HG03135 (cell line): ENCODE results near the gene POLR2L.

Experiments
- ATAC-seq: cut with Tn5 transposase; IDR thresholded peaks from one replicate; pipeline ENCODE4 v1.9.1; 2021; ENCODE audit warnings: mild to moderate bottlenecking, moderate library complexity; ENCODE audit not compliant: unreplicated experiment

The POLR2L gene

DNA sequence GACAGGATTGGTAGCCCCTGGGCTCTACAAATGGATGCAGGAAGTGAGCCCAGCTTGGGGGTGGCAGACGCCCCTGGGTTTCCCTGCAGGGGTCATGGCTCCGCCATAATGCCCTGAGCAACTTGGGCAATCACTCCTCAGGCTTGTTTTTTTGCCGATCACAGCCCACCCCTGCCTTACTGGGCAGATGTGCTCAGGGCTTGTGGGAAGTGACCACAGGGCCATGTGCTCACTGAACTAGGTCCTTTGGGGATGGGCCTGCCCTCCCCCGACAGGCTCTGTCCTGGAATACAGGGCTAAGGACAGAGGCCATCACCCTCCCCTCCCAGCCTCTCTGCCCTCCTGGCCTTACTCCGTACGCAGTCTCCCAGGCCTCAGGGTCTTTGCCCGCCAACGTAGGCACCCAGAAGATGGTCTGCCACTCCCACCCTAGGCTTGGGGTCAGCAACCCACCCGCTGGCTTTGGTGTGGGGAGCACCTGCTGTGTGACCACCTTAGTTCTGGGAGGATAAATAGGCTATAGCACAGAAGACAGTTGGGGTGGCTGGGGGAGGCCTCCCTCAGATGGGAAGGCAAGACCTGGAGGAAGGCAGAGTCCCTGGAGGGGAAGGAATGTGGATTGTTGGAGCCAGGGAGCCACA, 28.8 kb downstream of the POLR2L start:
- ATAC-seq: no peak

DNA sequence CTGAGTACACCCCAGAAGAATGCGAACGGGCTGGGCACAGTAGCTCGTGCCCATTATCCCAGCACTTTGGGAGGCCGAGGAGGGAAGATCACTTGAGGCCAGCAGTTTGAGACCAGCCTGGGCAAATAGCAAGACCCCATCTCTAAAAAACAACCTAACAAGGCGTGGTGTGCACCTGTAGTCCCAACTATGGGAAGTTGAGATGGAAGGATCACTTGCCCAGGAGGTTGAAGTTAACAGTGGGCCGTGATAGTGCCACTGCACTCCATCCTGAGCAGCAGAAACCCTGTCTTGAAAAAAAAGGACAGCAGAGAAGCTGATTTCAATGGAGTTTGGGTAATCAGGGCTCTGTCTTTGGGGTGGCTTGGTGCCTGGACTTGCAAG, 29.3 kb downstream of the POLR2L start:
- ATAC-seq: no peak

DNA sequence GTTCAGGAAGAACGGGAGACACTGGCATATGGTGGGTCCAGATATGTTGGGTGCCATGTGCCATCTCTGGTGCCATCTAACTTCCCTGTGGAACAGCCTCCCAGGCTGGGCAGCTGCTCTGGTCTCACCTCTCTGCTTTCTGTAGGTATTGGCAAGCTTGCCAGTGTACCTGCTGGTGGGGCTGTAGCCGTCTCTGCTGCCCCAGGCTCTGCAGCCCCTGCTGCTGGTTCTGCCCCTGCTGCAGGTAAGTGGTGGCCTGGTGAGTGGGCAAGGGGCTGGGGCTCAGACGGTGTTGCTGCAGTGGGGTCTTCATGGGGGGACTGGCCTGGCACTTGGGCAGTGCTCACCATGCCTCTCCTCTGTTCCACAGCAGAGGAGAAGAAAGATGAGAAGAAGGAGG, 29.9 kb downstream of the POLR2L start:
- ATAC-seq: no peak

DNA sequence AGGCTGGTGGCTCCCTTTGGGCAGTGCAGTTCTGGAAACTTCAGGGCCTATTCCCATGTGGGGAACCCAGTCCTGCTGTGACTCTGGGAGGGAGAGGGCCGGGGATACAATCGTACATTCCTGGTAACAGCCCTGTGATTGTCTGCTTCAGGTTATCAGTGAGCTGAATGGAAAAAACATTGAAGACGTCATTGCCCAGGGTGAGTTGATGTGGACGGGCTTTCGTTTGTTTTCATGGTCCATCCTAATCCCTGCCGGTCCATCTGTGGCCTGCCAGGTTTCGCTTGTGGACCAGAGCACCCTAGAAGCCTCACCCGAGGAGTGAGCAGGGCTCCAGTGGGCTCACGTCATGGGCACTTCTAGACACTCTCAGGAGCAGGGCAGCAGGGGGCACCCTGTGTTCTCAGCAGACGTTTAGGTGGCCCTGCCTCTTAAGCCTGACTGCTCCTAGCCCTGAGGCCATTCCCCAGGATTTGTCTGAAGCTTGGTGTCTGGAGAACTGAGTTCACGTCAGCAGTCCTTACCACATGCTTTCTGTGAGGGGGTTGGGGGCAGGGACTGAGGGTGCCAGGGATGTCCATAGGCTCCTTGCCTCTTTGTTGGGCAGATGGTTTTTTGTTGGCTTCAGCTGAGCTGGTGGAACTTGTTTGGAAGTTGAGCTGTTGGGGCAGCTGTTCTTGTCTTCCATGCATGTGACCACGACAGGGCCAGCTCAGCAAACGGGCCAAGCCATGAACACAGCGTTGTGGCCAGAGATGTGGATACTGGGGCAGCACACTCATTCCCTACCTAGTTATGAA, 30.7 kb downstream of the POLR2L start:
- ATAC-seq: no peak

DNA sequence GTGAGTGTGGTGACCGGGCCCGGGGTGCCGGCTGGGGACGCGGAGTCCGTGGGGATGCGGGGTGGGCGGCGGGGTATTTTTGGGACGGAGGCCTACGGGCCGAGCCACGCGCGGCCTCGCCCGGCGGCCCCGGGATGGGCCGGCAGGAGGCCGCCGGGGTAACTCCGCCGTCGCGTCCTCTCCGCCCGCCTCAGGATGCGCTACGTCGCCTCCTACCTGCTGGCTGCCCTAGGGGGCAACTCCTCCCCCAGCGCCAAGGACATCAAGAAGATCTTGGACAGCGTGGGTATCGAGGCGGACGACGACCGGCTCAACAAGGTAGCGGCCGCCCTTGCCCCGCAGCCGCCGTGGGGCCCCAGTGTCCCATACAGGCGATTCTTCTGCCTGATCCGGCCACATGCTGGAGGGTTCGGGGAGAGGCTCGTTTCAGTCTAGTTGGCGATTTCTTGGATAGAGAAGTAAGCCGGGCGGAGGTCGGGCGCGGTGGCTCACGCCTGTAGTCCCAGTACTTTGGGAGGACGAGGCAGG, 32.2 kb downstream of the POLR2L start:
- ATAC-seq: peak; percentile 5

DNA sequence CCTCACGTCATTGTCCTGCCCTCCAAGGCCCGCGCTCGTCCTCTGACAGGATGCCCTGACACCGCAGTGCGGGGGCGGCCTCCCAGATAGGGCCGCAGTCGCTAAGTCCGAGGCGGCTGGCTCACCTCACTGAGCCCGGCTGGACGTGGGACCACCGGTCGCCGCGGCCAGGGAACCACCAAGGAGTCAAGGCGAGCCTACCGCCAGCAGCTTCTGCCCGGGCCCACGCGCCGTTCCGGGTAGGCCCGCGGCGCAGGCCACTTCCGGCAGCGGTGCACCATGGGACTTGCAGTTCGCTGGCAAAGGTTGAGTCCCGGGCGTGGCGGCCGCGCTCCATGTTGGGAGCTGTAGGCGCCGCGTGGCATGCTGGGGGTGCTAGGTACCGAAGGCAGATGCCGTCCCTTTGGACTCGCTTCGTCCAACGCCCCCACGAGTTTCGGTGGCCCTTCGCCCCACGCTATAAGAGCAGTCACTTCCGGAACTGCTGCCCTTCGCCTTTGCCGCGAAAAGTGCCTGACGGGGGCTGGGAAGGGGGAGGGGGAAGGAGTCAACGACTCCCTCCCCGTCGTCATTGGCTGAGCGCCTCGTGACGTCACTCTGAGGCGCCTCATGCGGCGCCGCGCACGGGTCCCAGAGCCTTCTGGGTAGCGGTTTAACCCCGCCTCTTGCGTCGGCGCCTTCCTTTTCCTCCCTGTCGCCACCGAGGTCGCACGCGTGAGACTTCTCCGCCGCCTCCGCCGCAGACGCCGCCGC, 32.9 kb downstream of the POLR2L start, which contains the start of gene RPLP2:
Gene RPLP2, plus strand, starts transcription at position 681 of the 753 bp plus-strand sequence. CDS start 268 bp downstream, outside the sequence.
- ATAC-seq: peak; percentile 62

DNA sequence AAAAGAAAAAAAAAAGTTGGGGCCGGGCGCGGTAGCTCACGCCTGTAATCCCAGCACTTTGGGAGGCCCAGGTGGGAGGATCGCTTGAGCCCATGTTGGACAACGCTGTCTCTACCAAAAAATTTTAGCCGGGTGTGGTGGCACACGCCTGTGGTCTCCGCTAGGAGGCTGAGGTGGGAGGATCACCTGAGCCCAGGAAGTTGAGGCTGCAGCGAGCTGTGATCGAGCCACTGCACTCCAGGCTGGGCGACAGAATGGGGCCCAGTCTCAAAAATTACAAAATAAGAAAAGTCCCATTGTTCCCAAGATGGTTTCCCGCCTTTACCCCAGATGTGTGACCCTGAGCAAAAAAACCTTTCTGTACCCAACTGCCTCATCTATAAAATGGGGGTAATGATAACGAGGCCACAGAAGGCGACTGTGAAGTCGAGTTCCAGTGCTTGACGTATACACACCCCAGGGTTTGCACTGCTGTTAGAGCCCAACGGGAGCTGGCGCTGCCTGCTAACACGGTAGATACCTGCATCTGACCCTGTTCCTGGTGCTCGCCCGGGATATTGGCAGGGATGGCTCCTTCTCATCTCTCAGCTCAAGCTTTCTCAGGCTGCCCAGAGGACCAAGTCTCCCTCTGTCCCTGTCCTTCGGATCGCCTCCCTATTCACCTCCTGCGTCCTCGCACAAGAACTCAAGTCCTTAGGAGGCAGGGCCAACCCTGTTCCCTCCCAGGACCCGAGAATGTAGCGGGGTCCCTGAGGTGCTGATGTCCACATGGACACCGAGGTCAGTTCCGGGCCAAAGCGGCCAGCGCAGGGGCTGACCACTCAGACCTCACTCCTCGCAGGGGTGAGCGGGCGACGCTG, 33.7 kb downstream of the POLR2L start:
- peak; percentile 0 for ATAC-seq

DNA sequence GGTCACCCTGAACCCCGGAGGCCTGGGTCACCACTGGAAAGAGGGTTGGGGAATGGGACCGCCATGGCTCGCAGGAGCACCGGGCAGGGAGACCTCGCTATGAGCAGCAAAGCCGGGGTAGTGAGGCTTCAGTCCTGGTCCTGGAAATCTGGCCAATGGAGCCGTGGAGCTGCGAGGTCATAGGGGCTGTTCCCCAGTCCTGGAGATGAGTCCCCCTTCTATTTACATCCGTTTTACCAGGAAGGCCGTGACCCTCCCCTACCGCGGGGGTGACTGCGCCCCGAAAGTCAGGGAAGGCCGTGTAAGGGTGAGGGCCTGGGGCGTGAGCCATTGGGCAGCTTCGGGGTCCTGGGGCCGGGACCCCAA, 37.7 kb downstream of the POLR2L start:
- ATAC-seq: no peak

DNA sequence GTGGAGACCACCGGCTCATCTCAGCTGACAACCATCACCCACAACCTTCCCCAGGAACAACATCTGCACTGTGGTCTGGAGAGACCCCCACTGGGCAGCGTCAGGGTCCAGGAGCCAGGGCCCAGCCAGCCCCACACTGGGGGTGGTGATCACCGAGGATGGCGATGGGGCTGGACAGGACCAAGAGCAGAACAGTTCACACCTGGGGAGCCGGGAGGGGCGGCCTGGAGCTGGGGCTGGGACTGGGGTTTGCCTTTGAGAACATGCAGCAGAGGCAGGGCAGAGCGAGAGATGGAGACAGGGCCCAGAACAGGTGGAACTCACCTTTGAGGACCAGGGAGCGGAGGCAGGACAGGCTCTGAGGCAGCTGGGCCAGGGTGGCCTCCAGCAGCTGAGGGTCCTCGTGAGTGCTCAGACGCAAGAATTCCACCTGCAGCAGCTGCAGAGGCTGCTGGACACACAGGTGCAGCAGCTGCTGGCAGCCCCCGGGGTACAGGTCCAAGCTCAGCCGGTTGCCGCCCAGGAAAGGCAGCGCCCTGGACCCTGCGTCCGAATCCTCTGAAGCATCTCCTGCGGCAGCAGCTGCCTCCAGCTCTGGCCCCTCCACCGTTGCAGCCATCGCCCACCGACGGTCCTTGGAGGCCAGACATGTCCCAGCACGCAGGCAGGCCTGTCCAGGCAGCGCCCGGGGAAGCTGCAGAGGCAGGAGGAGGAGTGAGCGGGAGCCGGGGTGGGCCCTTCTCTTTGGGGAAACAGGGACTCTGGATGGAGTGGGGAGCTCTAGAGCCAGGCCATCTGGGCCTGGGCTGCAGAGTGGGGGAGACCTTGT, 38.3 kb downstream of the POLR2L start:
- ATAC-seq: no peak

DNA sequence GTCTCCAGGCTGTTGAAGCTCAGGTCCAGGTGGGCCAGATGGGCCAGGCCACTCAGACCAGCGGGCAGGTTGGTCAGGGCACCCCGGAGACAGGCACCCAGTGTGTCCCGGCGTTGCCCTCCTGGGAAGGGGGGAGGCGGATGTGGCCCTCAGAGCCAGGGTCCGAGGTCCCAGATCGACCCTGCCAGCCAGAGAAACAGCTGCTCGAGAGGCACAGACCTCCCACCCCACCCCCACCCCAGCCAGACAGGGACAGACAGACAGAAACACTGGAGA, 38.9 kb downstream of the POLR2L start:
- ATAC-seq: no peak

DNA sequence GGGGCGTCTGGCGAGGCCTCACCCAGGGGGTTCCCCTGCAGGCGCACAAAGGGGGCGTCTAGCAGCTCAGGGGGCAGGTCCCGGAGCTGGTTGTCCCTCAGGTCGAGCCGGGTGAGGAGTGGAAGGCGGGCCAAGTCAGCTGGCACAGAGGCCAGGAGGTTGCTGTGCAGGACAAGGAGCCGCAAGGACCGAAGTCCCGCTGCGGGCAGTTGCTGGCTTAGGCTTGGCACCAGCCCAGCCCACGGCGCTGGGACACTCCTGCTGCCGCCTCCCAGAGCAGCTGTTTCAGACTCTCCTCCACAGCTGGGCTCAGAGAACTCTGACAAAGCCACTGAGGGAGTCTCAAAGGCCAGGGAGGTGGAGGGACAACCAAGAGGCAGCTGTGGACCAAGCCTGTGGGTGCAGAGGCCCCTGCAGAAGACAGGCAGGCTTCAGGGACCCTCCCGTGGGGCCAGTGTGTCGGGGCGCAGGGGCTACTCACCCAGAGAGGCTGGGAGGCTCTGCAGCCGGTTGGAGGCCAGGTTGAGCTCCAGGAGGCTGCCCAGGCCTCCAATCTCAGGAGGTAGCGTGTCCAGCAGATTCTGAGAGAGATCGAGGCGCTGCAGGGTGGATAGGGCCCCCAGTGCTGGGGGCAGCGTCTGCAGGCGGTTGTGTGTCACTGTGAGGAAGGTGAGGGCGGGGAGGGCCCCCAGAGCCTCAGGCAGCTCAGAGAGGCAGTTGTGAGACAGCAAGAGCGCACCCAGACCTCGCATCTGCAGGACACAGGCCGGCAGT, 39.4 kb downstream of the POLR2L start:
- ATAC-seq: no peak

DNA sequence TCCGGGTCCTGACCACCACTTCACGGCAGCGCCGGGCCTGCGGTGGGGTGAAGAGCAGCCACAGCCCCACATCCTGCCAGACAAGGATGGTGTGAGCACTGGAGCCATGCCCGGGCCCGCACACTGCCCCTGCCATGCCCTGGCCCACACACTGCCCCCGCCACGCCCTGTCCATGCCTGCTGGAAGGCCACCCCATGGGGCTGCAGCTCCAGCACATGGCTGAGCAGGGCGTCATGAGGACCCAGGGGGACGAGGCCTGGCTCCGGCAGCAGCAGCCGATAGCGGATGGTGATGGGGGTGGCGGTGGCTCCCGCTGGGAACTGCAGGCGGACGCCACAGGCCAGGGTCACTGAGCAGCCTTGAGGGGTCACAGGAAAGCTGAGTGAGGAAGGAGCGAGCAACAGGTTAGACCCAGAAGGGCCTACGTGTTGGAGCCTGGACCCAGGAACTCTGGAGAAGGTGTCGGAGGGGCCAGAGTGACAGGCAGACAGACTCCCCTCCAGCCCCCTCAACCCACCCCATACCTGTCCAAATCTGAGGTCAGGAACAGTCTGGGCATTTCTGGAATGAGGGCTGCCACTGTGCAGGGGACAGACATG, 40.2 kb downstream of the POLR2L start:
- no peak for ATAC-seq

DNA sequence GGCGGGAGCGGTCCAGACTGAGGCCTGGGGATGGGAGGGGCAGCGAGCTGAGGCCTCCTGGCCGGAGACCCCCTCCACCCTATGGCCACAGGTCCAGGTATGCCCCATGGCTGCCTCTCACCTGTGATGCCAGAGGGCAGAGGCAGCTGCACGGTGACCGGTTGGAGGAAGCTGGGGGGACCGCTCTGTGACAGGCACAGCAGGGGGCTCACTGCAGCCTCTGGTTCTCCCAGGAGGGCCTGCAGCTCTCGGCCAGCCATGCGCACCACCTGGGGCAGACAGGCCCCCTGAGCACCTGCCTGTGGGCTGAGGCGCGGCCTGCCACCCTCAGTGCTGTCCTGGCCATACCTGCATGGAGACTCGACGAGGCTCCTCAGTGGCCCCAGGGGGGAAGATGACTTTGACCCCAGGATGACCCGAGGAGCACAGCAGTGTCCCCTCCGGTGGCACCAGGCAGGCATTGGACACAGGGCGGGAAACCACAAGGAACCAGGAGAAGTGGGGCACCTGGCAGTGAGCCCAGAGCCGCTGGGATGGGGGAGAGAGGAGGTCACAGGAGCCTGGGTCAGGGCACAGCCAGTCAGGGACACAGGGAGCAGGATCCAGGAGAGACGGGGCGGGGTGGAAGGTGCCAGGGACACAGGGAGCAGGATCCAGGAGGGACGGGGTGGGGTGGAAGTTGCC, 41.1 kb downstream of the POLR2L start:
- no peak for ATAC-seq

DNA sequence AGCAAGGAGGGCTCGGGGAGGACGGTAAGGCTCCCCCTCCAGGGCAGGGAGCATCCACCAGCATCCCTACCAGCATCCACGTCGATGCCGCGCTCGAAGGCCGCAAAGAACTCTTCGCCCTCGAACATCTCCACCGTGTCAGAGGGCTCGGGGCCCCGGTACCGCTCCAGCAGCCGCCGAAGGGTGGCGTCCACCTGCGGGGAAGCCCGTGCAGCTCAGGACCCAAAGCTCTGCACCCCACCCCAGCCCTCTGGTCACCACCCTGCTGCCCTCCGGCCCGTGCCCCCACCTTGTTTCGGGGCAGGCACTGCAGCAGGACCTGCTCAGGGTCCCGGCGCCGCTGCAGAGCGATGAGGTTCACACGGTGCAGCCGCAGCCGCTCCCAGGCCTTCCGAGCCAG, 41.9 kb downstream of the POLR2L start:
- ATAC-seq: no peak

DNA sequence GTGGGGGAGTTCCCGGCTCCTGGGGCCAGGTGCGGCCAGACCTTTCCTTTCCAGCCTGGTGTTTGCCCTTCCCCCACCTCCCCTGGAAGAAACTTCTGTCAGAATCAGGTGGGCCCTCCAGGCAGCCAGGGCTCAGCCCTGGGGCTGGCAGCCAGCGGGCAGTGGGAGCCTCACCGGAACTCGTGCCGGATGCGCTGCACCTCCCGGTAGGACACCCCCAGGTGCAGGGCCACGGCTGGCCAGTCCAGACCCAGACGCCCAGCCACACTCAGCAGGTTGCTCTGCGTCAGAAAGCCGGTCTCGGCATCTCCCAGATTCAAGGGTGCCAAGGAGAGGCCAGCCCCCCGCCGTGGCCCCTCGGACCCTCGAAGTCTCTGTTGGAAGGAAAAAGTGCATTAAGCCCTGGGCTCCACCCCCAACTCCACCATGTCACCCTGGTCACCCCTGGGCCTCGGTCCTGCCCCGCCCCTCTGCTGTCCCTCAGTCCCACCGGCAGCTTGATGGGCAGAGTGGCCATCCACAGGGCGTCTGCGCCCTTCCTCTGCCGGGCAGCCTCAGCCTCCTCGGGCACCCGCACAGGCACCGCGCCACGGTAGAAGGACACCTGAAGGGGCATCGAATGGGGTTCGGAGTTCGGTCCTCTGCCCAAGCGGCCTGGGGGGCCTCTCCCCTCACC, 42.5 kb downstream of the POLR2L start:
- no peak for ATAC-seq

DNA sequence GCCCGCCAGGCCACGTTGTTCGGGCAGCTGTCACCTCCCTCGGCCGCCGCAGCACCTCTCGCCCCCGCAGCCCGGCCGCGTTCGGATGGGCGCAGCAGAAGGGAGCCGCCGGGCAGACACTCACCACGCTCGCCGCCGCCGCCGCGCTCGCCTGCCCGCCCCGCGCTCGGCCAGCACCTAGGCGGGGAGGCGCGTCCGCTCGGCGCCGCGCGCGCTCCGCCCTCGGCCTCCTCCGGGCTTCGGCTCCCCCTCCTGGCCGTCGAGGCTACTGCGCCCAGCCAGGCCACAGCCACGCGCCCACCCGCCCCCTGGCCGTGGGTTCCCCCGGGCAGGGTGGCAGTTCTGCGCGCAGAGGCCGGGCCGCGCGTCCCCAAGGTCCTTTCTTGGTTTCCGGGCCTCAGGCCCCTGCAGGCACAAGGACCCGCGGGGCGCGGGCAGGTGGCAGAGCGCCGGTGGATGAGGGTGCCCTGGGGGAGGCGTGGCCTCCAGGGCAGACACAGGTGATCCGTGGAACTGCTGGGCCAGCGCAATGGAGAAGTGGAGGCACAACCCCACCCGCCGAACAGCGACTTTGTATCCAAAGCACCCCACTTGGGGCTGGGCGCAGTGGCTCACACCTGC, 44.1 kb downstream of the POLR2L start, which contains the start of gene SLC25A22:
Gene SLC25A22, minus strand, starts transcription at position 189 of the 621 bp plus-strand sequence. CDS start 3,275 bp downstream, outside the sequence.
- peak; percentile 50 for ATAC-seq
